PC-3 (cell line): ENCODE measurements around the gene NRSN2. TPM values are rescaled to one million over a fixed set of nuclear protein-coding genes. Genes with fewer than 3 reads are reported as not detected.
"Not testable (repeated sequence)": the region's sequence is repeated elsewhere in the genome, so short reads cannot be mapped to it uniquely, and the experiment has no call there.

Experiments
- ATAC-seq: fragments of 200-7000 bp; cut with Tn5 transposase; 2 replicates; pipeline ENCODE4 v1.9.1; 2020; ENCODE audit warnings: mild to moderate bottlenecking, moderate library complexity
- BruUV-seq: library from RNA; stranded (reverse); fragments of 400-500 nt; replicated peaks from 2 replicates; lab custom pipeline; 2021; lab: Mats Ljungman, UMichigan
- CTCF ChIA-PET: fragments of 300-600 bp; sonication (Branson Sonifier 250); formaldehyde crosslinking; loops from one replicate; lab custom pipeline; 2022; ENCODE audit warnings: antibody characterized with exemption; lab: Charles Lee
- POLR2A ChIA-PET: fragments of 300-600 bp; sonication (Branson Sonifier 250); formaldehyde crosslinking; loops from one replicate; lab custom pipeline; 2022; ENCODE audit warnings: antibody characterized with exemption; ENCODE audit not compliant: unreplicated experiment; lab: Charles Lee
- DNase-seq: peaks from one replicate; pipeline ENCODE4 v3.0.0-alpha.2; 2015
- H2AFZ ChIP-seq: fragments of 300-600 bp; sonication (generic); 2 replicates; pipeline ENCODE4 v1.6.0; 2016; ENCODE audit warnings: antibody characterized with exemption, low read length
- H3F3A ChIP-seq: fragments of 300-600 bp; sonication (generic); one replicate; pipeline ENCODE4 v1.6.0; 2017; ENCODE audit warnings: antibody characterized with exemption, low read length, control low read depth, mild to moderate bottlenecking; ENCODE audit not compliant: unreplicated experiment
- H3K27ac ChIP-seq: fragments of 300-600 bp; sonication (generic); 2 replicates; pipeline ENCODE4 v1.5.1; 2016; ENCODE audit warnings: mild to moderate bottlenecking, low read length
- H3K27me3 ChIP-seq: fragments of 300-600 bp; sonication (generic); 2 replicates; pipeline ENCODE4 v1.6.1; 2016; ENCODE audit warnings: low read length, mixed read lengths
- H3K36me3 ChIP-seq: fragments of 300-600 bp; sonication (generic); 2 replicates; pipeline ENCODE4 v1.6.1; 2016; ENCODE audit warnings: low read depth, mixed run types, low read length, mixed read lengths
- H3K4me1 ChIP-seq: fragments of 300-600 bp; sonication (generic); 2 replicates; pipeline ENCODE4 v1.5.1; 2016; ENCODE audit warnings: low read length; ENCODE audit not compliant: insufficient read depth
- H3K4me2 ChIP-seq: fragments of 300-600 bp; sonication (generic); 2 replicates; pipeline ENCODE4 v1.6.0; 2016; ENCODE audit warnings: low read length
- H3K4me3 ChIP-seq: fragments of 300-600 bp; sonication (generic); 2 replicates; pipeline ENCODE4 v1.5.1; 2016; ENCODE audit warnings: mild to moderate bottlenecking, low read length, mixed read lengths
- H3K79me2 ChIP-seq: fragments of 300-600 bp; sonication (generic); 2 replicates; pipeline ENCODE4 v1.6.1; 2017; ENCODE audit warnings: low read length, mixed read lengths
- H3K9ac ChIP-seq: fragments of 300-600 bp; sonication (generic); 2 replicates; pipeline ENCODE4 v1.6.0; 2016; ENCODE audit warnings: mild to moderate bottlenecking, low read length
- H3K9me2 ChIP-seq: fragments of 300-600 bp; sonication (generic); replicated peaks from 2 replicates; pipeline ENCODE4 v1.6.1; 2016; ENCODE audit warnings: mixed run types, low read length, mixed read lengths
- H3K9me3 ChIP-seq: fragments of 300-600 bp; sonication (generic); 2 replicates; pipeline ENCODE4 v1.6.1; 2016; ENCODE audit warnings: low read length, mixed read lengths
- H4K20me1 ChIP-seq: fragments of 300-600 bp; sonication (generic); 2 replicates; pipeline ENCODE4 v1.6.1; 2016; ENCODE audit warnings: low read length, mixed read lengths
- CTCF ChIP-seq: fragments of 300-600 bp; sonication (generic); conservative IDR thresholded peaks from 2 replicates; pipeline ENCODE4 v1.5.1; 2017; ENCODE audit warnings: antibody characterized with exemption, low read depth, mild to moderate bottlenecking, low read length
- EZH2 ChIP-seq: fragments of 300-600 bp; sonication (generic); IDR thresholded peaks from one replicate; pipeline ENCODE4 v1.6.1; 2017; ENCODE audit warnings: antibody characterized with exemption, mild to moderate bottlenecking, low read length; ENCODE audit not compliant: unreplicated experiment
- EZH2phosphoT487 ChIP-seq: fragments of 300-600 bp; sonication (generic); IDR thresholded peaks from 2 replicates; pipeline ENCODE4 v1.6.1; 2018; ENCODE audit warnings: mild to moderate bottlenecking, antibody characterized with exemption, low read length, borderline replicate concordance
- intact Hi-C: fragments of 100-400 bp; cut with micrococcal nuclease; formaldehyde crosslinking; loops from 2 replicates; pipeline ENCODE4 v1.9.0; 2023
- total RNA-seq: library from RNA; depleted of rRNA; stranded (reverse); fragments of >200 nt; gene quantifications from 2 replicates; pipeline ENCODE4 v1.2.3, GENCODE V29; 2014

The NRSN2 gene
- total RNA-seq, 1 experiment from 2014 or later: 50.7 TPM

- POLR2A ChIA-PET: no interaction called here
Measured at GRCh38 chr20:385448-385847, 38.5 kb downstream of the NRSN2 start.

GRCh38 chr20:386634-387033, 39.7 kb downstream of the NRSN2 start:
- POLR2A ChIA-PET: interaction anchor here (1.1 kb wide), 1 partner anchor 30 kb away, joined by 5 read pairs; no protein-coding TSS in a partner anchor
- CTCF ChIA-PET, ATAC-seq: not testable (repeated sequence)

More at GRCh38 chr20:385448-385847, 38.5 kb downstream of the NRSN2 start:
- Histone ChIP-seq H3K27me3 (no peaks in the 10 kb centered on the region), H4K20me1 (peaks cover 22% of the 10 kb centered on the region), H3K36me3 (peaks cover 60% of the 10 kb centered on the region), H3K27ac (no peak overlapping the region), H3K4me3 (no peak overlapping the region), H3K9me2 (no peaks in the 10 kb centered on the region), H3K9me3 (no peaks in the 10 kb centered on the region), H3K4me1 (peaks cover 14% of the 10 kb centered on the region), H3K4me2 (no peak overlapping the region), H2AFZ (no peak overlapping the region), H3K9ac (no peak overlapping the region), H3K79me2 (peaks cover 76% of the 10 kb centered on the region), H3F3A (no peaks in the 10 kb centered on the region)
- DNase-seq (no peak), ATAC-seq (no peak)
- intact Hi-C loops: no loop called here
- no peak for TF ChIP-seq CTCF
- TF ChIP-seq EZH2phosphoT487: no peak
- no peak for TF ChIP-seq EZH2
- CTCF ChIA-PET: no interaction called here
- BruUV-seq: no TSS peak

GRCh38 chr20:387520-387919, 40.6 kb downstream of the NRSN2 start:
- POLR2A ChIA-PET: interaction anchor here (1.1 kb wide), 1 partner anchor 31 kb away, joined by 5 read pairs; no protein-coding TSS in a partner anchor
- no peak overlapping the region for H3K4me3 ChIP-seq
- H3K9me3 ChIP-seq: no peaks in the 10 kb centered on the region
- no TSS peak for BruUV-seq
- H3F3A ChIP-seq: no peaks in the 10 kb centered on the region
- no peak overlapping the region for H3K27ac ChIP-seq
- no peak overlapping the region for H2AFZ ChIP-seq
- no peaks in the 10 kb centered on the region for H3K9me2 ChIP-seq
- no peak for ATAC-seq
- H3K79me2 ChIP-seq: peaks cover 56% of the 10 kb centered on the region
- no peak overlapping the region for H3K4me2 ChIP-seq
- no peaks in the 10 kb centered on the region for H3K27me3 ChIP-seq
- CTCF ChIA-PET: no interaction called here
- peaks cover 8% of the 10 kb centered on the region for H3K4me1 ChIP-seq
- no peak for DNase-seq
- TF ChIP-seq EZH2phosphoT487: no peak
- TF ChIP-seq EZH2: no peak
- no peak for TF ChIP-seq CTCF
- H3K9ac ChIP-seq: no peak overlapping the region
- intact Hi-C loops: no loop called here
- H4K20me1 ChIP-seq: peaks cover 16% of the 10 kb centered on the region
- peaks cover 75% of the 10 kb centered on the region for H3K36me3 ChIP-seq

More at GRCh38 chr20:386634-387033, 39.7 kb downstream of the NRSN2 start:
- H2AFZ ChIP-seq, H3F3A ChIP-seq, BruUV-seq, DNase-seq, H3K27me3 ChIP-seq, intact Hi-C loops, H3K9me2 ChIP-seq, H3K9me3 ChIP-seq, H3K4me3 ChIP-seq, H3K27ac ChIP-seq, H3K4me2 ChIP-seq, H3K9ac ChIP-seq: not testable (repeated sequence)
- Histone ChIP-seq H3K79me2 (peaks cover 64% of the 10 kb centered on the region), H3K4me1 (peaks cover 14% of the 10 kb centered on the region), H4K20me1 (peaks cover 22% of the 10 kb centered on the region), H3K36me3 (peaks cover 71% of the 10 kb centered on the region)
